ENCODE measurements around the gene FOSL2. TPM values are rescaled to one million over a fixed set of nuclear protein-coding genes. Genes with fewer than 3 reads are reported as not detected.

The FOSL2 gene
- total RNA-seq, 1 experiment from 2014 or later: 141 TPM

DNA sequence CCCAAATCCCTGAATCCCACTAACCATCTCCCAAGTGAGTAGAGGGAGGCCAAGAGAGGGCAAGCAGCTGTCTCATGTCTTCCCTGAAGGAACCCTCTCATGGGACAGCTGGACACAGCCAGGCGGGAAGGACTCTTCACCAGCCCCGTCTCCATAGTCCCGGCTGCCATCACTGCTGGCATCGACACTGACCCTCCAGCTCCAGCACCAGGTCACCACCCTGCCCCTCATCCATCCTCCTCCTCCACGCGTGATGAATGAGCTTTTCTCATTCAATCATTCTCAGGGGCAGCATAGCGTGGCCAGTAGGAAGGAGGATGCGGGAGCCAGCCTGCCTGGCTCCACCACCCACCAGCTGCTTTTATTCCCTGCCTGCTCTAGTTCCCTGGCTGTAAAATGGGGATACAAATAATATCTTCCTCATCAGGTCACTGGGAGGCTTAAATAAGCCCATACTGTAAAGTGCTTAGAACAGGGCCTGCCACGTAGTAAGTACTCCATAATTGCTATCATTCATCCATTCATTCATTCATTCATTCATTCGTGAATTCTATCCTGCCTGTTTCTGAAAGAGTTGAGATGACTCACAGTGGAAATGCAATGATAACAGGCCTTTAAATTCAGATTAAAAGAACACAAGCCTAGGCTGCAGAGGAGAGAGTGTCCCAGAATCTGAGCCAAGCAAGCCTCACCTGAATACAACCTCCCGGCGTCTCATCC lies 30.5 kb upstream of the FOSL2 start:
- intact Hi-C loops (cut with micrococcal nuclease): no loop called here
- Mint-ChIP-seq H3K4me3 (ENCODE audit: unreplicated experiment) (no peak overlapping the region), H3K27me3 (ENCODE audit: insufficient read depth, unreplicated experiment) (no peaks in the 10 kb centered on the region), H3K9me3 (ENCODE audit: unreplicated experiment) (no peaks in the 10 kb centered on the region), H3K36me3 (ENCODE audit: insufficient read depth, unreplicated experiment) (no peaks in the 10 kb centered on the region), H3K27ac (ENCODE audit: low read depth, unreplicated experiment) (no peak overlapping the region), H3K4me1 (ENCODE audit: insufficient read depth, unreplicated experiment) (peaks cover 13% of the 10 kb centered on the region)
- no peak for TF ChIP-seq CTCF (IDR thresholded peaks at IDR 0.05; ENCODE audit: unreplicated experiment)
- no peak for DNase-seq (ENCODE audit: unreplicated experiment)
- ChIA-PET CTCF (interaction anchor here (0.6 kb wide), 1 partner anchor 125 kb away, joined by 3 read pairs; no protein-coding TSS in a partner anchor), POLR2A (interaction anchor here (1.4 to 3.5 kb wide), 3 partner anchors 9 to 87 kb away, joined by 5 to 17 read pairs (median 5); no protein-coding TSS in a partner anchor)
- BruUV-seq (replicated peaks): no TSS peak

GRCh38 chr2:28362991-28363521 lies 29.6 kb upstream of the FOSL2 start:
- peaks cover 13% of the 10 kb centered on the region for H3K4me1 Mint-ChIP-seq (ENCODE audit: insufficient read depth, unreplicated experiment)
- H3K27ac Mint-ChIP-seq (ENCODE audit: low read depth, unreplicated experiment): no peak overlapping the region
- DNase-seq (ENCODE audit: unreplicated experiment): no peak
- BruUV-seq (replicated peaks): no TSS peak
- no peaks in the 10 kb centered on the region for H3K9me3 Mint-ChIP-seq (ENCODE audit: unreplicated experiment)
- intact Hi-C loops (cut with micrococcal nuclease): no loop called here
- no peak overlapping the region for H3K4me3 Mint-ChIP-seq (ENCODE audit: unreplicated experiment)
- H3K36me3 Mint-ChIP-seq (ENCODE audit: insufficient read depth, unreplicated experiment): no peaks in the 10 kb centered on the region
- no peaks in the 10 kb centered on the region for H3K27me3 Mint-ChIP-seq (ENCODE audit: insufficient read depth, unreplicated experiment)
- POLR2A ChIA-PET: interaction anchor here (0.7 to 1.4 kb wide), 2 partner anchors 8 to 13 kb away, joined by 3 to 5 read pairs; no protein-coding TSS in a partner anchor
- CTCF ChIA-PET: no interaction called here
- no peak for TF ChIP-seq CTCF (IDR thresholded peaks at IDR 0.05; ENCODE audit: unreplicated experiment)

DNA sequence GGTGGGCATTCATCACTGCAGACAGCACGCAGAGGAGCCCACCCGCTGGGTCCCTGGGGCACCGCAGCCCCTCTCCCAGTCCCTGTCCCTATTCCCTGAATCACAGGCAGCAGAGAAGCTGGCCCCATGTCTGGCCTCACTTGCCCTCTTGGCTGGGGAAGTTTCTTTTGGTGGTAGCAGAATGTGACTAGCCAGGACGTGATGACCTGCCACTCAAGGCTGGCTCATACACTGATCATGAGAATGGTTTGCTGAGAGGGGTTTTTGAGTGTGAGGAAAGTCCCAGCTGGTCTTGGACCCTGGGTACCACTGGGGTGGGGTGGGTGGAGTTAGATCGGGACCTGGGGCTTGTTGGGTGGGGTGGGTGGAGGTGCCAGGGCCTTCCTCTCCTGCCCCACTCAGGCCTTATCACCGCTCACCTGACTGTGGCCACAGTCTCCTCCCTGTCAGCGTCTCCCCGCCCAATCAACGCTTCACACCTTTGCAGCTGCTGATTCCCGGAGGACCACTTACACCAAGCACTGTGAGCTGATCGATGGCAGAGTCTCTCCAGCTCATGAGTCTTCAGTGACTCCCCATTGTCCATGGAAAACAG lies 28.9 kb upstream of the FOSL2 start:
- DNase-seq (ENCODE audit: unreplicated experiment): no peak
- H3K4me3 Mint-ChIP-seq (ENCODE audit: unreplicated experiment): no peak overlapping the region
- ChIA-PET CTCF (no interaction called here), POLR2A (interaction anchor here (0.6 kb wide), 1 partner anchor 507 kb away, joined by 3 read pairs; no protein-coding TSS in a partner anchor)
- H3K4me1 Mint-ChIP-seq (ENCODE audit: insufficient read depth, unreplicated experiment): peaks cover 13% of the 10 kb centered on the region
- H3K9me3 Mint-ChIP-seq (ENCODE audit: unreplicated experiment): no peaks in the 10 kb centered on the region
- no TSS peak for BruUV-seq (replicated peaks)
- no peak for TF ChIP-seq CTCF (IDR thresholded peaks at IDR 0.05; ENCODE audit: unreplicated experiment)
- intact Hi-C loops (cut with micrococcal nuclease): no loop called here
- no peaks in the 10 kb centered on the region for H3K36me3 Mint-ChIP-seq (ENCODE audit: insufficient read depth, unreplicated experiment)
- H3K27me3 Mint-ChIP-seq (ENCODE audit: insufficient read depth, unreplicated experiment): no peaks in the 10 kb centered on the region
- peak overlapping the region; percentile 66 for H3K27ac Mint-ChIP-seq (ENCODE audit: low read depth, unreplicated experiment)

DNA sequence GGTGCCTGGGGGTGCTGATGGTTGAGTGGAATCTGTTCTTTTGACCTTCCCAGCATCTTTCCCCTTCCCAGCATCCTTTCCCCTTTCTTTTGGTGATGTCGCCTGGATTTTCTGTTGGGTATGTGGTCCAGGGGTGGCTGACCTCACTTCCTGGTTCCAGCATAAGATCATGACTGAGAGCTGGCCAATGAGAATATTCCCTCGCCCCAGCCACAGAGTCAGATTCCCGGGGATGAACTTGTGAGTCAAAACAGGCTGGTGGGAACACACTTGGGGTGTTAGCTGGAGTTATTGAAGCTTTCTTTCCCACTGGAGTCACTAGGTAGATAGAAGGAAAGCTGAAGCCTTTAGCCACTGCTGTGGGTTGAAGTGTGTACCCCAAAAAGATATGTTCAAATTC lies 28.0 kb upstream of the FOSL2 start:
- BruUV-seq (replicated peaks): no TSS peak
- no peak for TF ChIP-seq CTCF (IDR thresholded peaks at IDR 0.05; ENCODE audit: unreplicated experiment)
- Mint-ChIP-seq H3K4me1 (ENCODE audit: insufficient read depth, unreplicated experiment) (peaks cover 6% of the 10 kb centered on the region), H3K27ac (ENCODE audit: low read depth, unreplicated experiment) (no peak overlapping the region), H3K36me3 (ENCODE audit: insufficient read depth, unreplicated experiment) (no peaks in the 10 kb centered on the region), H3K4me3 (ENCODE audit: unreplicated experiment) (no peak overlapping the region), H3K27me3 (ENCODE audit: insufficient read depth, unreplicated experiment) (no peaks in the 10 kb centered on the region), H3K9me3 (ENCODE audit: unreplicated experiment) (no peaks in the 10 kb centered on the region)
- intact Hi-C loops (cut with micrococcal nuclease): no loop called here
- DNase-seq (ENCODE audit: unreplicated experiment): no peak
- POLR2A ChIA-PET: interaction anchor here (0.8 to 1.0 kb wide), 2 partner anchors 20 to 31 kb away, joined by 3 read pairs; no protein-coding TSS in a partner anchor
- CTCF ChIA-PET: interaction anchor here (0.5 kb wide), 1 partner anchor 20 kb away, joined by 3 read pairs; no protein-coding TSS in a partner anchor

Data from MCF 10A (cell line).